Thoracic aorta endothelial cell (primary cell): ENCODE results near the gene OR5T3. TPM values are rescaled to one million over a fixed set of nuclear protein-coding genes. Genes with fewer than 3 reads are reported as not detected.

Source experiments
- total RNA-seq: library from RNA; depleted of rRNA; stranded (reverse); fragments of >200 nt; gene quantifications from 2 replicates; pipeline ENCODE4 v1.2.3, GENCODE V29; 2012

Gene OR5T3
- not detected in 2 replicates for total RNA-seq

DNA sequence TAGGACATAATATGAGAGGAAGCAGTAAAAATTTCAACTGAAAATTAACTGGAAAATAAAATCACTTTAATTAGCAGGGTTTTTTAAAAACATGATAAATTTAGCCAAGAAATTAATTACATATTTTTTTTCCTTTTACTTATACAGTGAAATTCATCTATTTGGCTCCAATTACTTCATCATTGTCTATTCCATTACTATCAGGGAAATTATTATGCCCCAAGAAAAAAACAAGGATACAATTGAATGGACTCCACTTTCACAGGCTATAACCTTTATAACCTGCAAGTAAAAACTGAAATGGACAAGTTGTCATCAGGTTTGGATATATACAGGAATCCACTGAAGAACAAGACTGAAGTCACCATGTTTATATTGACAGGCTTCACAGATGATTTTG is at the start of gene OR5T3:
Gene OR5T3, plus strand, starts transcription at position 301 of the 400 bp plus-strand sequence. Its CDS starts 0 bp downstream, at position 301.

DNA sequence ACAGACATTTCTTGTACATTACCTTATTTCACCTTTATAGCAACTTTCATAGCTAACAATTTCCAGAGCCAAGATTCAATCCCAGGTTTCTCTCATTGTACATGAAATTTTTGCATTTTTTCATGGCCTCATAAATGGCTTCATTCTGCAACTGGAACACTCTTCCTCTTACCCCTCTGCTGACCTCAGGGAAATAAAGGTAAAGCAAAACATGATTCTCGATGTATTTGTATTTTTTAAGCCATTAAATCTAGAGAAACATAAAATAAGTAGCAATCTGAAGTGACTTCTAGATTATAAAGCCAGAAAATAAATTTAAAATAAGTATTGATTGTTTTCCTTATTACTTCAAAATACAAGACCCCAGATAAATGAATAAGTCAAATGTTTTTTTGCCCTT is 17.9 kb upstream of the OR5T3 start, which contains the start of gene OR5T2:
Gene OR5T2, minus strand, starts transcription at position 101 of the 400 bp plus-strand sequence. CDS start 1,193 bp downstream, outside the sequence.

GRCh38 chr11:56273854-56274253 is 21.8 kb downstream of the OR5T3 start, which contains the start of gene OR5T1:
Gene OR5T1, plus strand, starts transcription at chr11:56274154. Its CDS starts 1,485 bp downstream, at chr11:56275639.

GRCh38 chr11:56292154-56292553 is 40.1 kb downstream of the OR5T3 start, which contains the start of gene OR8H1:
Gene OR8H1, minus strand, starts transcription at chr11:56292254. Its CDS starts 1,192 bp downstream, at chr11:56291062.

Other genes starting within 250 kb of the OR5T3 start
- gene OR5AS1, start 224.6 kb upstream of the OR5T3 start, total RNA-seq = not detected in 2 replicates
- not detected in 2 replicates for gene OR8I2, start 158.9 kb upstream of the OR5T3 start, total RNA-seq
- not detected in 2 replicates for gene OR8H2, start 148.6 kb upstream of the OR5T3 start, total RNA-seq
- gene OR8H3, start 129.9 kb upstream of the OR5T3 start, total RNA-seq = not detected in 2 replicates
- gene OR8J3, start 112.1 kb upstream of the OR5T3 start, total RNA-seq = not detected in 2 replicates
- gene OR8K5, start 91.9 kb upstream of the OR5T3 start, total RNA-seq = not detected in 2 replicates
- gene OR5J2, start 75.6 kb upstream of the OR5T3 start, total RNA-seq = not detected in 2 replicates
- not detected in 2 replicates for gene OR5T2, start 18.0 kb upstream of the OR5T3 start, total RNA-seq
- not detected in 2 replicates for gene OR5T1, start 21.9 kb downstream of the OR5T3 start, total RNA-seq
- not detected in 2 replicates for gene OR8H1, start 40.0 kb downstream of the OR5T3 start, total RNA-seq
- gene OR8K3, start 62.9 kb downstream of the OR5T3 start, total RNA-seq = not detected in 2 replicates
- gene OR8K1, start 93.8 kb downstream of the OR5T3 start, total RNA-seq = not detected in 2 replicates
- gene OR8J1, start 102.0 kb downstream of the OR5T3 start, total RNA-seq = not detected in 2 replicates
- not detected in 2 replicates for gene OR8U1, start 123.4 kb downstream of the OR5T3 start, total RNA-seq
- not detected in 2 replicates for gene OR5AL1, start 160.4 kb downstream of the OR5T3 start, total RNA-seq
- gene OR5M3, start 221.1 kb downstream of the OR5T3 start, total RNA-seq = not detected in 2 replicates
- gene OR5M8, start 239.1 kb downstream of the OR5T3 start, total RNA-seq = not detected in 2 replicates